ENCODE results near the gene FTO. TPM values are rescaled to one million over a fixed set of nuclear protein-coding genes. Genes with fewer than 3 reads are reported as not detected.
A peak's percentile ranks its signal among the peaks of the same experiment; 100 is the strongest.

Gene FTO
- total RNA-seq, 1 donor from 2014 or later: 98.6 TPM

DNA sequence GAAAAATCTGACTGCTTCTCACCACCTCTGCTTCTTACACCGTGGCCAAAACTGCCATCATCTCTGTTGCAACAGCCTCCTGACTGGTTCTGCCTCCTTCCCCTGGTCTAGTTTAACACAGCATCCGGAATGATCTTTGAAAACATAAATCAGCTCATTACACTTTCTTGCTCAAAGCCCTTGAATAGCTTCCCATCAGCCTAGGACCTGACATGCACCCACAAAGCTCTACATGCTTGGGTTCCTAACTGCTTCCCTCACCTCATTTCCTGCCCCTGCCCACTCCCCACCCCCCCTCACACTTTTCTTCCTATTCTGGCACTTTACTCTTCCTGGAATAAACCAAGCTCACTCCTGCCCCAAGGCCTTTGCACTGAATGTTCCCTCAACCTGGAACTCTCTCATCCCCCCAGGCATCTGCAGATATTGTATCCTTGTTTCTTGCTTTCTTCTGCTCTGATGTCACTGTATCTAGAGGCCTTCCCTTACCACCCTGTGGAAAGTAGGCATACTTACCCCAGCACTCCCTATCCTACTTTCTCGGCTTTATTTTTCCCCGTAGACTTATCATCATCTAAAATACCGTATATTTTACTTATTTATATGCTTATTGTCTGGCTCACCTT is 112.4 kb downstream of the FTO start:
- DNase-seq: no peak
- intact Hi-C loops (cut with DNase I): no loop called here
- Histone ChIP-seq H3K4me3 (no peak overlapping the region), H3K27ac (no peak overlapping the region), H3K27me3 (ENCODE audit: low read depth) (no peaks in the 10 kb centered on the region), H3K9me3 (no peaks in the 10 kb centered on the region), H3K4me1 (peaks cover 14% of the 10 kb centered on the region), H3K36me3 (peaks cover 29% of the 10 kb centered on the region)
- no peak for ATAC-seq
- TF ChIP-seq, protein P1, sequence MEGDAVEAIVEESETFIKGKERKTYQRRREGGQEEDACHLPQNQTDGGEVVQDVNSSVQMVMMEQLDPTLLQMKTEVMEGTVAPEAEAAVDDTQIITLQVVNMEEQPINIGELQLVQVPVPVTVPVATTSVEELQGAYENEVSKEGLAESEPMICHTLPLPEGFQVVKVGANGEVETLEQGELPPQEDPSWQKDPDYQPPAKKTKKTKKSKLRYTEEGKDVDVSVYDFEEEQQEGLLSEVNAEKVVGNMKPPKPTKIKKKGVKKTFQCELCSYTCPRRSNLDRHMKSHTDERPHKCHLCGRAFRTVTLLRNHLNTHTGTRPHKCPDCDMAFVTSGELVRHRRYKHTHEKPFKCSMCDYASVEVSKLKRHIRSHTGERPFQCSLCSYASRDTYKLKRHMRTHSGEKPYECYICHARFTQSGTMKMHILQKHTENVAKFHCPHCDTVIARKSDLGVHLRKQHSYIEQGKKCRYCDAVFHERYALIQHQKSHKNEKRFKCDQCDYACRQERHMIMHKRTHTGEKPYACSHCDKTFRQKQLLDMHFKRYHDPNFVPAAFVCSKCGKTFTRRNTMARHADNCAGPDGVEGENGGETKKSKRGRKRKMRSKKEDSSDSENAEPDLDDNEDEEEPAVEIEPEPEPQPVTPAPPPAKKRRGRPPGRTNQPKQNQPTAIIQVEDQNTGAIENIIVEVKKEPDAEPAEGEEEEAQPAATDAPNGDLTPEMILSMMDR (IDR thresholded peaks at IDR 0.05): no peak

DNA sequence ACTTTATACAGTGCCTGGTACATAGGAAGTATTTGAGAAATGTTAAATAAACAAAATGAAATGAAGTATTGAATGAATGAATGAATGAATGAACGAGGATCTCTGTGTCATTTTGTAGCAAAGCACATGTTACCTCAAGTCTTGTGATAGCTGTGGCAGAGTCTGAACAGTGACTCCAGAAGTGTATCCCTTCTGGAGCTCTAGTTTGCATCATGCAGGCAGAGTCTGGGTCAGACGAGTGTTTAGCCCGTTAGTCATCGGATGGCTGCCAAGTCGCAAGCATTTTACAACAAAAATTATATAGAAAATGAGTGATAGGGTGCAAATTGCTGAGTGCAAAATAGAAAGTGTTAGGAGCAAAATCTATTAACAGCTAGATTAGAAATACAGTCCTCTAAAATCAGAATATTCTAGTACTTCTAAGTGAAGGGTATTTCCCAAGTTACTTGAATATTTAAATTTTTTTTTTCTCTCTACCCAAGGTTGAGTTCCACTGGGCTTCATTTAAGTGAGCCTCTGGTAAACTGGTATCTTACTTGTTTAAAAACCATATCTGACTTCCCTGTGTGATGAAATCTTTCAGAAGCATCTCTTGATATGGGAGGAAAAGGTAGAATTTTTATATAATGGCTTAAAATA is 113.3 kb downstream of the FTO start:
- no peak for DNase-seq
- TF ChIP-seq, protein P1 (IDR thresholded peaks at IDR 0.05): no peak
- intact Hi-C loops (cut with DNase I): no loop called here

DNA sequence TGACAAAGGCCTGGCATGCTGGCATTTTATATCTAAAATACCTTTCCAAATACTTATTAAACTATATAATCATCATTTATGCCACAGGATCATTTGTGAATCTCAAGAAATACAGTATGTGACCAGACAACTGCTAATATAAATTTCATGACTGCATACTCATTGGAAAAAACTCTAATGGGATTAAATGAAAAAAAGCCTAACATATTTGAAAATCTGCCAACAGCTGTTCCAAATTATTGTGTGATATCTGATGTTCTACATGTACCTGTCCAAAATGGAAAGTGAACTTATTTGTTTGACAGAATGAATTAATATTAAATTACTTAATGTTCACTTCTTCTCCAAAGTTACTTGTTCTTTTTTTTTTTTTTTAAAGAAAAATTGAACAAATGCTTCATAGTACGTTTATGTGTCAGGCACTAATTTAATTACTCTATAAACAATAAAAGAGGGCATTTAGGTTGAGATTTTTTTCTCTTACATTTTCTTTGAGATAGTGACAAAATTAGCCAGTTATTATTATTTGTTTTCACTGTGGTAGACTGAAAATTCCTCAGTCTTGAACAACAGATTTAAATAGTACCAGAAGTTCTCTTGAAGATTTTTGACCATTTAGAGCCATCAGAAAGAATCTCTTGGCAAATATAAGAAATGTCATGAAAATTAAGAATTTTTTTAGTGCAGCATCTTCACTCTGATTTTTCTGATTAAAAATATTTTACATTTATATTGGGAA is 114.0 kb downstream of the FTO start:
- peaks cover 28% of the 10 kb centered on the region for H3K4me1 ChIP-seq
- no peaks in the 10 kb centered on the region for H3K9me3 ChIP-seq
- H3K27ac ChIP-seq: no peak overlapping the region
- intact Hi-C loops (cut with DNase I): no loop called here
- no peaks in the 10 kb centered on the region for H3K27me3 ChIP-seq (ENCODE audit: low read depth)
- TF ChIP-seq, protein P1 (IDR thresholded peaks at IDR 0.05): no peak
- H3K4me3 ChIP-seq: no peak overlapping the region
- ATAC-seq (no peak), DNase-seq (no peak)
- peaks cover 22% of the 10 kb centered on the region for H3K36me3 ChIP-seq

More for the DNA sequence above, 113.3 kb downstream of the FTO start:
- Histone ChIP-seq H3K4me1 (peaks cover 20% of the 10 kb centered on the region), H3K27me3 (ENCODE audit: low read depth) (no peaks in the 10 kb centered on the region), H3K9me3 (no peaks in the 10 kb centered on the region), H3K27ac (no peak overlapping the region), H3K36me3 (peaks cover 23% of the 10 kb centered on the region), H3K4me3 (no peak overlapping the region)
- ATAC-seq: no peak

GRCh38 chr16:53821487-53821886 is 117.5 kb downstream of the FTO start:
- DNase-seq (no peak), ATAC-seq (no peak)
- Histone ChIP-seq H3K4me3 (no peak overlapping the region), H3K4me1 (peaks cover 33% of the 10 kb centered on the region), H3K27me3 (ENCODE audit: low read depth) (no peaks in the 10 kb centered on the region), H3K27ac (no peak overlapping the region), H3K9me3 (no peaks in the 10 kb centered on the region), H3K36me3 (peaks cover 6% of the 10 kb centered on the region)
- intact Hi-C loops (cut with DNase I): no loop called here
- TF ChIP-seq, protein P1 (IDR thresholded peaks at IDR 0.05): no peak

DNA sequence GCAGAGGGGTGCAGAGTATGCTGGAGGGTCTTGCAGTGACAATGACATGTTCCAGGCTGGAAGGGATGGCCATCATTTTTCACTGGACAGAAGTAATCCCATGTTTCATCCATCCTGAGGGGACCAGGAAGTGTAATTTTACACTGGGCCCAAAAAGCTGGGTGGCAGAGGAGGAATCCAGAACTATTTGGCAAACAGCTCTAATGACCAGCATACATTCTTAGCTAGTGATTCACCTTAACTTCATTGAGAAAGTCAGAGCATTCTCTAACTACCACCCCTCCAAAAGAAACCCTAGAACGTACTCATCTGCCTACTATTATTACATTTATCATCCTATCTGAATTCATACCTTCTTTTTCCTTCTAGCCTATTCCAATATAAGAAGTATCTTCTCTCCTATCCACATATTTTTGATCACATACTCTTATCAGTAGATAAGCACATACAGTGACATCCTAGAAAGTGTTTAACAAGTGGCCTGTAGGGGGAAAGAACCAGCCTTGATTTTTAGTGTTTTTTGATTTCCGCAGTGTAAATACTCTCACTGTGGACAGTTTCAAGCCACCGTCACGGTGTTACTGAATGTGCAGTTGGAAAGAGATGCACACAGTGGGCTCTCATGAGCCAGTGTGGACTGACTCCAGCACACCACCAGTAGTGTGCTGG is 118.1 kb downstream of the FTO start:
- H3K4me1 ChIP-seq: peaks cover 28% of the 10 kb centered on the region
- no peak overlapping the region for H3K27ac ChIP-seq
- no peak overlapping the region for H3K4me3 ChIP-seq
- TF ChIP-seq, protein P1 (IDR thresholded peaks at IDR 0.05): no peak
- no peaks in the 10 kb centered on the region for H3K9me3 ChIP-seq
- H3K27me3 ChIP-seq (ENCODE audit: low read depth): no peaks in the 10 kb centered on the region
- peaks cover 12% of the 10 kb centered on the region for H3K36me3 ChIP-seq
- intact Hi-C loops (cut with DNase I): no loop called here
- DNase-seq (no peak), ATAC-seq (peak in 1 of 2 donors; percentile 47)

Measured in lower lobe of right lung (tissue), 2 donors.